ENCODE data around the gene CDC6.
"Not testable (repeated sequence)": the region's sequence is repeated elsewhere in the genome, so short reads cannot be mapped to it uniquely, and the experiment has no call there.

The CDC6 gene

DNA sequence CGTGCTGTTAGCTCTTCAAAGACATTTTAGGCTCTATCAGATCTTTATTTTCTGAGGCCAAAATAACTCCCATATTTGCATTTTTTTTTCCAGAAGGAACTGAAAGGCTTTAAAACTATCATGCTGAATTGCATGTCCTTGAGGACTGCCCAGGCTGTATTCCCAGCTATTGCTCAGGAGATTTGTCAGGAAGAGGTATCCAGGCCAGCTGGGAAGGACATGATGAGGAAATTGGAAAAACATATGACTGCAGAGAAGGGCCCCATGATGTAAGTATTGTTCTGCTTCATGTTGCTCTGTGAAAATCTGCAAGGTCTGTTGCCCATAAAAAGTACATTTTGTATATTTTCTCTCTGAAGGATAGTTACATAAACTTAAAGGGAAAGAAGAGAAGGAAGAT lies 5.7 kb downstream of the CDC6 start:
- Histone ChIP-seq H3K27ac (no peak overlapping the region), H3K9ac (no peak overlapping the region), H3K79me2 (ENCODE audit: insufficient read depth, low read depth) (peaks cover 39% of the 10 kb centered on the region), H2AFZ (ENCODE audit: low read depth) (no peak overlapping the region), H3K27me3 (ENCODE audit: insufficient read depth, low read depth) (no peaks in the 10 kb centered on the region), H4K20me1 (ENCODE audit: insufficient read depth) (0 out of 2 replicates have a peak, but pooled peaks cover 3% of the 10 kb centered on the region), H3K4me2 (no peak overlapping the region), H3K4me3 (IDR thresholded peaks at IDR 0.05; ENCODE audit: insufficient read depth, low read depth, low read length) (no peak overlapping the region), H3K4me1 (ENCODE audit: low read depth, poor library complexity, severe bottlenecking) (peaks cover 29% of the 10 kb centered on the region), H3K36me3 (ENCODE audit: insufficient read depth) (peaks cover 15% of the 10 kb centered on the region; the same call in 1 of the 2 replicates)
- TF ChIP-seq, protein P1, sequence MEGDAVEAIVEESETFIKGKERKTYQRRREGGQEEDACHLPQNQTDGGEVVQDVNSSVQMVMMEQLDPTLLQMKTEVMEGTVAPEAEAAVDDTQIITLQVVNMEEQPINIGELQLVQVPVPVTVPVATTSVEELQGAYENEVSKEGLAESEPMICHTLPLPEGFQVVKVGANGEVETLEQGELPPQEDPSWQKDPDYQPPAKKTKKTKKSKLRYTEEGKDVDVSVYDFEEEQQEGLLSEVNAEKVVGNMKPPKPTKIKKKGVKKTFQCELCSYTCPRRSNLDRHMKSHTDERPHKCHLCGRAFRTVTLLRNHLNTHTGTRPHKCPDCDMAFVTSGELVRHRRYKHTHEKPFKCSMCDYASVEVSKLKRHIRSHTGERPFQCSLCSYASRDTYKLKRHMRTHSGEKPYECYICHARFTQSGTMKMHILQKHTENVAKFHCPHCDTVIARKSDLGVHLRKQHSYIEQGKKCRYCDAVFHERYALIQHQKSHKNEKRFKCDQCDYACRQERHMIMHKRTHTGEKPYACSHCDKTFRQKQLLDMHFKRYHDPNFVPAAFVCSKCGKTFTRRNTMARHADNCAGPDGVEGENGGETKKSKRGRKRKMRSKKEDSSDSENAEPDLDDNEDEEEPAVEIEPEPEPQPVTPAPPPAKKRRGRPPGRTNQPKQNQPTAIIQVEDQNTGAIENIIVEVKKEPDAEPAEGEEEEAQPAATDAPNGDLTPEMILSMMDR (conservative IDR thresholded peaks at IDR 0.05; ENCODE audit: low read depth, low read length): no peak

GRCh38 chr17:40295488-40296436 lies 8.1 kb downstream of the CDC6 start:
- Histone ChIP-seq H3K4me3 (IDR thresholded peaks at IDR 0.05; ENCODE audit: insufficient read depth, low read depth, low read length) (no peak overlapping the region), H3K9ac (no peak overlapping the region), H3K4me2 (no peak overlapping the region), H3K4me1 (ENCODE audit: low read depth, poor library complexity, severe bottlenecking) (peaks cover 11% of the 10 kb centered on the region), H2AFZ (ENCODE audit: low read depth) (no peak overlapping the region), H3K36me3 (ENCODE audit: insufficient read depth) (peaks cover 18% of the 10 kb centered on the region; the same call in 1 of the 2 replicates), H3K27me3 (ENCODE audit: insufficient read depth, low read depth) (no peaks in the 10 kb centered on the region), H4K20me1 (ENCODE audit: insufficient read depth) (no peaks in the 10 kb centered on the region), H3K27ac (no peak overlapping the region), H3K79me2 (ENCODE audit: insufficient read depth, low read depth) (peaks cover 15% of the 10 kb centered on the region; the same call in 1 of the 2 replicates)
- TF ChIP-seq, protein P1 (conservative IDR thresholded peaks at IDR 0.05; ENCODE audit: low read depth, low read length): no peak

- no peak overlapping the region for H2AFZ ChIP-seq (ENCODE audit: low read depth)
- H3K36me3 ChIP-seq (ENCODE audit: insufficient read depth): peaks cover 21% of the 10 kb centered on the region; the same call in 1 of the 2 replicates
- TF ChIP-seq, protein P1 (conservative IDR thresholded peaks at IDR 0.05; ENCODE audit: low read depth, low read length): no peak
- H3K4me3 ChIP-seq (IDR thresholded peaks at IDR 0.05; ENCODE audit: insufficient read depth, low read depth, low read length): no peak overlapping the region
- no peaks in the 10 kb centered on the region for H4K20me1 ChIP-seq (ENCODE audit: insufficient read depth)
- 0 out of 2 replicates have a peak, but pooled peaks cover 2% of the 10 kb centered on the region for H3K79me2 ChIP-seq (ENCODE audit: insufficient read depth, low read depth)
- H3K4me1 ChIP-seq (ENCODE audit: low read depth, poor library complexity, severe bottlenecking): peaks cover 11% of the 10 kb centered on the region
- no peak overlapping the region for H3K4me2 ChIP-seq
- no peak overlapping the region for H3K9ac ChIP-seq
- H3K27ac ChIP-seq: no peak overlapping the region
- no peaks in the 10 kb centered on the region for H3K27me3 ChIP-seq (ENCODE audit: insufficient read depth, low read depth)
Observed at GRCh38 chr17:40297511-40297910, 9.8 kb downstream of the CDC6 start.

DNA sequence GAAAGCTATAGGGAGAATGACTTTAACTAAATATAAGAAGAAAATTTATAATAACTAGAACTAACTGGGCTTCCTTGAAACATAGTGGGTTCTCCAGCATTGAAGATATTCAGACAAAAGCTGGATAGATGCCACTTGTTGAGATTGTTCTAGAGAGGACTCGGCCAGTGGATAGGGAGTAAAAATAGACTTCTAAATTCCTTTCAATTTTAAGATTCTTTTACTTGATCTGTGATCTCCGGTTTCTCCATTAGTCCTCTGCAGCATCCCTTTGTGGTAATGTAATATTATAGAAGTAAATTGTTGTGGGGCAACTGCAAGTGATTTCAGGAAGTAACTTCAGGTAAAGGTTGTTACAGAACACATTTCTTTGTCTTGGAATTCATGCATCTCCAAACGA lies 11.0 kb downstream of the CDC6 start:
- H2AFZ ChIP-seq (ENCODE audit: low read depth): no peak overlapping the region
- H3K9ac ChIP-seq: no peak overlapping the region
- H3K36me3 ChIP-seq (ENCODE audit: insufficient read depth): peaks cover 21% of the 10 kb centered on the region; the same call in 1 of the 2 replicates

GRCh38 chr17:40299159-40299757 lies 11.6 kb downstream of the CDC6 start:
- not testable (repeated sequence) for H3K9ac ChIP-seq; H4K20me1 ChIP-seq (ENCODE audit: insufficient read depth); H2AFZ ChIP-seq (ENCODE audit: low read depth); H3K4me3 ChIP-seq (IDR thresholded peaks at IDR 0.05; ENCODE audit: insufficient read depth, low read depth, low read length); H3K4me2 ChIP-seq; H3K27me3 ChIP-seq (ENCODE audit: insufficient read depth, low read depth); H3K79me2 ChIP-seq (ENCODE audit: insufficient read depth, low read depth); H3K27ac ChIP-seq
- Histone ChIP-seq H3K36me3 (ENCODE audit: insufficient read depth) (peaks cover 21% of the 10 kb centered on the region; the same call in 1 of the 2 replicates), H3K4me1 (ENCODE audit: low read depth, poor library complexity, severe bottlenecking) (peaks cover 29% of the 10 kb centered on the region)

More for the DNA sequence above, 11.0 kb downstream of the CDC6 start:
- no peaks in the 10 kb centered on the region for H4K20me1 ChIP-seq (ENCODE audit: insufficient read depth)
- no peak overlapping the region for H3K4me2 ChIP-seq
- peaks cover 23% of the 10 kb centered on the region for H3K4me1 ChIP-seq (ENCODE audit: low read depth, poor library complexity, severe bottlenecking)
- no peaks in the 10 kb centered on the region for H3K27me3 ChIP-seq (ENCODE audit: insufficient read depth, low read depth)
- H3K79me2 ChIP-seq (ENCODE audit: insufficient read depth, low read depth): peaks cover 6% of the 10 kb centered on the region; the same call in 1 of the 2 replicates
- H3K27ac ChIP-seq: no peak overlapping the region
- no peak overlapping the region for H3K4me3 ChIP-seq (IDR thresholded peaks at IDR 0.05; ENCODE audit: insufficient read depth, low read depth, low read length)
- TF ChIP-seq, protein P1 (conservative IDR thresholded peaks at IDR 0.05; ENCODE audit: low read depth, low read length): no peak

Data from KMS-11 (cell line).